NCI-H2196 treated with DMSO at 0.1 percent for 48 hours (cell line): ENCODE data around the gene SPATA31D4.

Experiments used
- DNase-seq: peaks from one replicate; lab custom pipeline; 2025; ENCODE audit not compliant: unreplicated experiment; lab: John Stamatoyannopoulos, UW

SPATA31D4 gene

DNA sequence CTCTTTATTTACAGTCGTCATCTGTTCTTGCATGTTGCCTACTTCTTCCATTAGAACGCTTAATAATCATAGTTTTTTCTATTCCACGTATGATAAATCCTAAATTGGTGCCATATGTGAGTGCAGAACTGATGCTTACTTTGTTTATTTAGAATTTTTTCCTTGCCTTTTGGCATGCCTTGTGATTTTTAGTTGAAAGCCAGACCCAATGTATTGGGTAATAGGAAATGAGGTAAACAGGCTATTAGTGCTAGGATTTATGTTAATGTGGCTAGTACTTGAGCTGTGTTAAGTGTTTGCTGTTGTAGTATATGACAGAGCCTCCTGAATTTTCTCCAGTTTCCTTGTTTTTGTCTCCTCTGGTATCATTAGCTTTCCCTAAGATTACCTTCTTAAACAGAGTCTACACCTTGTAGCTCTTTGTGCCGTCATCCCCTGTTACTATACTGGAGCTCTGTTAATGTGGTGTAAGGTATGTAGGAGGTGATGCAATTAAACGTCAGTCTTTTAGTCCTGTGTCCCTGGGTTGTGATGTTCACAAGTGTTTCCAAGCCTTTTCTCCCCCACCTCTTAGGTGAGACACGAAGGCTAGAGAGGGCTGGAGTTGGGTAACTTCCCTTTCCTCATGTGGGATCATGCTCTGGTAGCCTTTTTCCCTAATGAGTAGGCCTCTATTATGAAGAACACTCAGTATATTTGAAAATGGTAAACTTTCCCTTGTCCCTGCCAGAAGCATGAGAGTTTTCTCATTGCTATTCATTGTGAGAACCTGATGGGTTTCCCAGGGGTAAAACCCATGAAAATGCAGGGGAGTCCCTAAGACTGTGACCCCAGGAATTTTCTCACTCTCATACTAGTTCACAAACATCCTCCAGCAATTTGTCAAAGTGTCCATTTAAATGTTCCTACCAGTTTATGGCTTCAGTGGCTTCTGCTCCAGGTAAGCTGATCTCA, 36.3 kb downstream of the SPATA31D4 start:
- DNase-seq = no peak

- no peak for DNase-seq
Measured at GRCh38 chr9:81968026-81968425, 39.8 kb downstream of the SPATA31D4 start.

- no peak for DNase-seq
Measured at GRCh38 chr9:81969971-81970370, 41.7 kb downstream of the SPATA31D4 start.

- DNase-seq = no peak
Measured at GRCh38 chr9:81971727-81972126, 43.5 kb downstream of the SPATA31D4 start.

- no peak for DNase-seq
Measured at GRCh38 chr9:81974764-81975163, 46.5 kb downstream of the SPATA31D4 start.

GRCh38 chr9:81976351-81976750, 48.1 kb downstream of the SPATA31D4 start:
- no peak for DNase-seq

DNA sequence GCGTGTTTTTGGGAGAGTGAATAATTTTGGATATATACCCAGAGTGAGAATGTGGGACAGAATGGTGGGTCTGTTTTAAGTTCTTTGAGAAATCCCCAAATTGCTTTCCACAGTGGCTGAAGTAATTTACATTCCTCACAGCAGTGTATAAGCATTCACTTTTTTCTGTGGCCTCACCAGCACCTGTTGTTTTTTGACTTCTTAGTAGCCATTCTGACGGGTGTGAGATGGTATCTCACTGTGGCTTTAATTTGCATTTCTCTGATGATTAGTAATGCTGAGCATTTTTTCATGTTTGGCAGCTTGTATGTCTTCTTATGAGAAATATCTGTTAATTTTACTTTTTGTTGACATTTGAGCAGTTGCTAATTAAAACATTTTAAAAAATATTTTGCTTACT, 51.0 kb downstream of the SPATA31D4 start:
- DNase-seq = no peak

GRCh38 chr9:81980568-81980967, 52.3 kb downstream of the SPATA31D4 start:
- DNase-seq = no peak

GRCh38 chr9:81981883-81982282, 53.7 kb downstream of the SPATA31D4 start:
- no peak for DNase-seq
